ENCODE measurements around the gene PIK3AP1. TPM values are rescaled to one million over a fixed set of nuclear protein-coding genes. Genes with fewer than 3 reads are reported as not detected.

PIK3AP1 gene
- polyA plus RNA-seq, 2 of the 4 experiments (the other 2 are of a cell fraction): 1.6 to 3.2 TPM

GRCh38 chr10:96619120-96619519 lies 101.2 kb downstream of the PIK3AP1 start:
- H3K4me3 ChIP-seq: no peak overlapping the region
- H3K27ac ChIP-seq: no peak overlapping the region
- ChIA-PET POLR2A (no interaction called here), CTCF (interaction anchor here (1.9 to 2.7 kb wide), 2 partner anchors 11 to 22 kb away, joined by 5 to 10 read pairs; no protein-coding TSS in a partner anchor)
- ATAC-seq: no peak
- no peaks in the 10 kb centered on the region for H3K9me3 ChIP-seq
- WGBS (ENCODE audit: missing lambda C conversion rate): 75% methylated on average over 11 of the region's 11 CpGs
- no peak for FAIRE-seq
- TF ChIP-seq CBX8 (IDR thresholded peaks at IDR 0.05) (no peak), SREBF2 (IDR thresholded peaks at IDR 0.05) (no peak)
- H3K4me2 ChIP-seq: no peak overlapping the region
- peaks cover 8% of the 10 kb centered on the region for H3K4me1 ChIP-seq
- no peak for DNase-seq (ENCODE audit: low read depth in 1 of 2, low spot score in 1 of 2)

- Histone ChIP-seq H3K9me3 (no peaks in the 10 kb centered on the region), H3K4me3 (no peak overlapping the region), H3K27ac (no peak overlapping the region), H3K4me2 (no peak overlapping the region), H3K4me1 (peaks cover 12% of the 10 kb centered on the region)
- DNase-seq (ENCODE audit: low read depth in 1 of 2, low spot score in 1 of 2): no peak
- CTCF ChIA-PET: interaction anchor here (2.7 kb wide), 1 partner anchor 22 kb away, joined by 10 read pairs; no protein-coding TSS in a partner anchor
- ATAC-seq: no peak
- no peak for FAIRE-seq
- POLR2A ChIA-PET: no interaction called here
- 6% methylated on average over 1 of the region's 2 CpGs for WGBS (ENCODE audit: missing lambda C conversion rate)
- no peak for TF ChIP-seq HDAC2 (IDR thresholded peaks at IDR 0.05)
- no peak for TF ChIP-seq HOXB13 (CRISPR knock-in tag; IDR thresholded peaks at IDR 0.05; ENCODE audit: low read depth)
- no peak for TF ChIP-seq GATA3 (IDR thresholded peaks at IDR 0.05; ENCODE audit: borderline replicate concordance)
- no peak for TF ChIP-seq MAFK (IDR thresholded peaks at IDR 0.05; ENCODE audit: partially characterized antibody)
- no peak for TF ChIP-seq CHD4 (IDR thresholded peaks at IDR 0.05; ENCODE audit: borderline replicate concordance)
- no peak for TF ChIP-seq ZNF302 (CRISPR knock-in tag; IDR thresholded peaks at IDR 0.05)
- no peak for TF ChIP-seq CBX2 (IDR thresholded peaks at IDR 0.05; ENCODE audit: borderline replicate concordance, low read depth)
- no peak for TF ChIP-seq SREBF2 (IDR thresholded peaks at IDR 0.05)
- TF ChIP-seq KDM5A (IDR thresholded peaks at IDR 0.05): no peak
- TF ChIP-seq E2F6 (IDR thresholded peaks at IDR 0.05; ENCODE audit: borderline replicate concordance, low read depth): no peak
- no peak for TF ChIP-seq JUN (IDR thresholded peaks at IDR 0.05)
- TF ChIP-seq MAX (IDR thresholded peaks at IDR 0.05): no peak
Measured at GRCh38 chr10:96618653-96619052, 101.7 kb downstream of the PIK3AP1 start.

DNA sequence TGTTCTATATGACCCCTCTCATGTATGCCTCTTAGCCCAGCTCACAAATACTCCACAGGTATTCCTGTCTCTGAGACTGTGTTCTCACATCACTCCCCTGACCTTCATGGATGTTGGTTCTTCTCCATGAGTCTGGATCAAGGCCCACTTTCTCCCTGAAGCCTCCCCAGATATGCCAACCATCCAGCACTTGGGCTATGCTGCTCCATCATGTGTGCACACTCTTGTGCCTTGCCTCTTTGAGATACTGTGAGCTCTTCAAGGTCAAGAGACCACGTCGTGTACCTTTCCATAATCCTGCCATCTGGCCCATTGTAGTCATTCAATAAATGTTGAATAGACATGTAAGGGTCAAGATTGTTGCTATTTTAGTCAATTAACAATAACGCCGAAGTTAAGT lies 103.4 kb downstream of the PIK3AP1 start:
- FAIRE-seq: no peak
- TF ChIP-seq ZFP36 (IDR thresholded peaks at IDR 0.05; ENCODE audit: borderline replicate concordance, partially characterized antibody) (no peak), CHD2 (IDR thresholded peaks at IDR 0.05; ENCODE audit: low read length, partially characterized antibody) (no peak), HMGXB4 (CRISPR knock-in tag; IDR thresholded peaks at IDR 0.05; ENCODE audit: borderline replicate concordance) (no peak), CBX2 (IDR thresholded peaks at IDR 0.05; ENCODE audit: borderline replicate concordance, low read depth) (no peak), MAX (IDR thresholded peaks at IDR 0.05) (no peak), EHF (CRISPR knock-in tag; IDR thresholded peaks at IDR 0.05) (no peak), BCL3 (IDR thresholded peaks at IDR 0.05) (no peak), KDM1A (IDR thresholded peaks at IDR 0.05; ENCODE audit: low read depth) (no peak), RNF2 (IDR thresholded peaks at IDR 0.05; ENCODE audit: borderline replicate concordance, low read depth) (no peak)
- H3K9me3 ChIP-seq: no peaks in the 10 kb centered on the region
- H3K27ac ChIP-seq: no peak overlapping the region
- ChIA-PET POLR2A (no interaction called here), CTCF (no interaction called here)
- no peak for ATAC-seq
- WGBS (ENCODE audit: missing lambda C conversion rate): 70% methylated on average over 4 of the region's 4 CpGs
- H3K4me2 ChIP-seq: no peak overlapping the region
- DNase-seq (ENCODE audit: low read depth in 1 of 2, low spot score in 1 of 2): no peak
- H3K4me1 ChIP-seq: peaks cover 21% of the 10 kb centered on the region
- H3K4me3 ChIP-seq: no peak overlapping the region
